HG03097 (cell line): ENCODE results near the gene EPHB1.

ENCODE experiments used
- ATAC-seq: cut with Tn5 transposase; IDR thresholded peaks from one replicate; pipeline ENCODE4 v1.9.1; 2021; ENCODE audit not compliant: unreplicated experiment, low FRiP score

The EPHB1 gene

GRCh38 chr3:135068011-135068410, 273.0 kb downstream of the EPHB1 start:
- no peak for ATAC-seq

- ATAC-seq: no peak
These were observed 274.3 kb downstream of the EPHB1 start for GRCh38 chr3:135069406-135069805.

GRCh38 chr3:135071483-135071882, 276.4 kb downstream of the EPHB1 start:
- no peak for ATAC-seq

- no peak for ATAC-seq
These were observed 277.4 kb downstream of the EPHB1 start for GRCh38 chr3:135072431-135072830.

DNA sequence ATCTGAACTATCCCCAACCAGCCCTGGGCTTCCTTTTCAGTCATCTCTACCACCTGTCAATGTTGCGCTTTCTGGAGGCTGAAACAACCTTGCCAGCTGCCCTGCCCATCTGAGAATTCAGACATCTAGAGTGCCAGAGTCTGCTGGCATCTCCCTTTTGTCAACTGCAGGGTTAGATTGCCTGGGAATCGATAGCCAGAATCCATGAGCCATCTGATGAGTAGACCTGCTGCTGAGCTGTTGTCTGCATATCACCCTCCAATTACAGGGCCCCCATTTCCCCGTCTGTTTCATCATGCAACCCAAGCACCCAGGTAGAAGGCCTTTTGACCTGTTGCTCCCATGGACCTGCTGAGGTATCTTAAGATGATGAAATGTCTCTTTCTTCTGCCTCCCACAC, 280.1 kb downstream of the EPHB1 start:
- no peak for ATAC-seq

GRCh38 chr3:135076341-135076740, 281.3 kb downstream of the EPHB1 start:
- no peak for ATAC-seq

- no peak for ATAC-seq
These were observed 282.1 kb downstream of the EPHB1 start for GRCh38 chr3:135077186-135077585.

DNA sequence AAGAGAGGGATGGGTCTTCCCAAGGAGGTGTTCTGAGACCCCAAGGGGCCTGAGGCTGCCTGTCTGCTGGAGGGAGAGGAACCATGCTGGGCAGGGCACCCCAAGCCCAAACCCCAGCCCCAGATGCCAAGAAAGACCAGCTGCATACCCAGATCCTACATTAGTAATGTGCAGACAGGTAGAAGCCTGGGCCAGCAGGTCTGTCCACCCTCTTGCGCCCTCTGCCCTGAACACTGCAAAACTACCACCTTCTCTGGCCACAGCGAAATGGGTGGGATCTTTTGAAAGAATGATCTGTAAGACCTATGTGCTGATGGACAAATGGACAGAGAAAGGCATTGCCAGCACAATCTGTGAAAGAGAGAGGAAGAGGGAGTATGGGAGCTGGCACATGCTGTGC, 283.2 kb downstream of the EPHB1 start:
- ATAC-seq: no peak

- no peak for ATAC-seq
These were observed 284.0 kb downstream of the EPHB1 start for GRCh38 chr3:135079095-135079494.

DNA sequence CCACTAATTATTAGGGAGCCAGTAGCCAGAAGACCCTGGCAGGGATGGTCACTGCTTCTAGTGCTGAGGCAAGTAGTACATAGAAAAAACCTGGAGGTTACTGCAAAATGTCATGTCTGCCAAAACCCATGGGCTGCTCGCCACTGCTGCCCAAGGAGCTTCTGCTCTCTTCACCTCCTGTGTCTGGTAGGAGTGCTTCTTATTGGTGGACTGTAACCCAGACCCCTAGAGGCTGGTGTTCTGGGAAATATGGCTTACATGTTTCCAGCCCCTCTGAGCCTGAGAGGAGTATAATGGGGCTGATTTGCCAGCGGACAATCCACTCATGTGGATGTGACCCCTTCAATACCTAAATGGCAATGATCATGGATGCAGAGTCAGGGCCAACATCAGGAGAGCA, 286.4 kb downstream of the EPHB1 start:
- ATAC-seq: no peak

DNA sequence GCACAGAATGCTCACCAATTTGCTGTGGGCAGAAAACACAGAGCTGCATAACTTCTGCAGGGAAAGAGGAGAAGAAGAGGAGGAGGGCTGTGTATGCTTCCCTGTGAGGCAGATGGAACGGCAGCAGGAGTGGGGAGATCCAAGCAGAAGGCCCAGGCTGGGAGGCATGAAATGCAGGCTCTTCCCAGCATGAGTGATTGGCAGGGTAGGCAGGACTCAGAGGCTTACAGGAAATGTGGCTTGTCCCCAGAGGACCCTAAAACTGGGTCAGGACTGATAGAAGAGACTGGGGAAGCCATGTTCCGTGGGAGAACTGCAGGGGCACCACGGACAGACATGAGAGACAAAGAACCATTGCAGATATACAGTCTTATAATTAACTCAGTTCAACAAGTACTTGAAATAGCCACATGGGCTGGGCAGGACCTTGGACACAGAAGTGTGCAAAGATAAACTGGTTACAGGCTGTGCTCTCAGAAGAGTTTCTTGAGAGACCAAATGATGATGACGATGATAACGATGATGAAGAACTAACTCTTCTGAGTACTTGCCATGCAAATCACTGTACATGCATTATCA, 286.9 kb downstream of the EPHB1 start:
- no peak for ATAC-seq

GRCh38 chr3:135082706-135083105, 287.6 kb downstream of the EPHB1 start:
- no peak for ATAC-seq

DNA sequence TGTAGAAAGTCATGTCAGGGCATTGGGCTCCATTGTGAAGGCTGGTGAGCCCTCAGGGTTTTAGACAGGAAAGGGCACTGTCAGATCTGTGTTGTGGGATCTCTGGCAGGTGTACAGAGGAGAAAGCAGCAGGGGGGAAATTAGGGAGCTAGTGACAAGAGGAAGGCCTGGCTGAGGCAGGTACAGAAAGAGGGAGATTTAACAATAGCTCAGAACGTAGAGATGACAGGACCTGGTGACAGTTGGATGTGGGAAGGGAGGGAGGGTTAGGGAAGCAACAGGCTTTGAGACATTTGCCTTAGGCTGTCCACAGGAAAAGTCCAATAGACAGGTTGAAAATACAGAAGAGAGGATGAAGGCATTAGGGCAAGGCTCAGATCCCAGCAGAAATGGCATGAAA, 288.1 kb downstream of the EPHB1 start:
- no peak for ATAC-seq

DNA sequence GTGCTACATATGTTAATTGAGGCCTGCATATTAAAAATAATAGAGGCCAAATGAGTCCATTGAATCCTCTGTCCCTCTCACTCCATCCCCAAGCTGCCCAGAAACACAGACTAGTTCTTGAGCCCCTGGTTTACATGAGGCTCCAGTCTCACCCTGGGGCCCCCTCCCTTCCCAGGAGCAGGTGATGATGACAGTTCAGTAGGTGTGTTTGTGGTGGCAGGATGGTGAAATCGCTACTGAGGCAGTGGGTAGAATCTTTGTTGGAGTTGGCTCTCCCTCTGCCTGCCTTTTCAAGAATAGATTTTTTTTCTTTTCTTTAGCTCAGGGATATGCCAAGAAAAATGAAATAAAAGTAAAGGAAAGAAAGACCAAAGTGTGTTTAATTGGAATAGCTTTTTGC, 288.7 kb downstream of the EPHB1 start:
- no peak for ATAC-seq

GRCh38 chr3:135084405-135084804, 289.3 kb downstream of the EPHB1 start:
- no peak for ATAC-seq

- no peak for ATAC-seq
These were observed 289.9 kb downstream of the EPHB1 start for GRCh38 chr3:135084976-135085375.

DNA sequence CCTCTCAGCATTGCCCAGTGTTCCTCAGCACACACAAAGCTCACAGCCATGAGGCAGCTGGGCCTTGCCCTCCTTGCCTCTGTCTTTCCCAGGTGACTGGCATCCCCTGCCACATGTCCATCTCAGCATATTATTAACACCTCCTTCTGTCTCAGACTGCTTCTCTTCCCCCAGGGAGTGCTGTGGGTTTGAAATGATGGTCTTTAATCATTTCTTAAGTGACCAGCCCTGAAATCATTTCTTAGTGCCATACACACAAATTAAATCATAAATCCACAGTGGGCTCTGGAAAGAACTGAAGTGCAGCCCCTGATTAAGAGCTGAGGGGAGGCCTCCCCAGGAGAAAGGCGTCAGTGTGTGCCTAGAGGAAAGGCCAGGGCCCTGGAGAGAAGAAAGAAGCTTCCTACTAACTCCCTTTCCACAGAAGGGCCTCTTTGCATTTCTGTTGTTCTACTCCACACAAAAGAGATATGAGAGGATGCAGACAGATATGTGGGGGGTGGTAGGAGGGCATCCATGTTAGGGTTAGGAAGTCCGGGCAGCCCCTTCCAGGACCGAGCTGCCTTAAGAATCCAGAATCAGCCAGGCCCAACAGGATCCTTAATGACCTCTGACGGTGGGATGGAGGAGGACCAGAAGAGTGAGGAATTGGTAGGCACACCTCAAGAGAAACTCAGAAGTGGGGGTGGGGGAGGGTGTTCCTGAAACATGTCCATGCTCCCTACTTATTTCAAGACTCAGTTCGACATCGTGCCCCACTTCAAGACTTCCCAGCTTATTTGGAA, 290.8 kb downstream of the EPHB1 start:
- ATAC-seq: no peak

DNA sequence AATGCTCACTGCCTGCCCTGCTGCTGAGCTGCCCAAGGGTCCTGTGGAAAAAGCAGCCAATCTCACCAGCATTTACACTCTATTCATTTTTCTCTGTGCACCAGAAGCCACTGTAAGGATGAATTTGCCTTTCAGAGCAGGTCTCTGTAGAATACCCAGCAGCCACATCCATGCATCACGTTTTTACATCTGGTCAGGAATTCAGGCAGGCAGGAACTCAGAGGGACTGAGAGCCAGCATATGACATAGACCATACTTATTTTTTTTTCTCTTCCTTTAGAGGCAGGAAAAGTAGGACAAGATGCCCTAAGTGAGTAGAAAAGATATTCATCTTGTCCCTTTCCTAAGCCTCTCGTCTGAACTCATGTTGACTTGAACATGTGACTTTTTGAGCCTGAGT, 292.7 kb downstream of the EPHB1 start:
- no peak for ATAC-seq

DNA sequence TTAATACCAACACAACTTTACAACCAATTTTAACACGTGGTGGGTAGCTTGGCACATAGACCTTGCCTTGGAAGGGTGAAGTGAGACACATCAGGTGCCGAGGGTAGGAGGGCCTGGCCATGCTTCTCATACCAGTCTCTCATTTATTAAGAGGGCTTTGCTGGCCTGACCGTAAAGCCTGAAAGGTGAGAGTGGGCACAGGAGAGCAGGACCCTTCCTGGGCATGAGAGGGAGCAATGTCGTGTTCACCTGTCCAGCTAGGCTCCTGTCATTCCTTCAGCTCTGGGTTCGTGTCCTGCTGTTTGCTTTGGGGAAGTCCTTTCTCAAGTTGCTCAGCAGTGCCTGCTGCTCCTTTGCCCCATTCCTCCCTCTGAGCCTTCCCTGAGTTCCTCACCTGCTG, 294.4 kb downstream of the EPHB1 start:
- no peak for ATAC-seq

- no peak for ATAC-seq
These were observed 295.1 kb downstream of the EPHB1 start for GRCh38 chr3:135090020-135090717.

DNA sequence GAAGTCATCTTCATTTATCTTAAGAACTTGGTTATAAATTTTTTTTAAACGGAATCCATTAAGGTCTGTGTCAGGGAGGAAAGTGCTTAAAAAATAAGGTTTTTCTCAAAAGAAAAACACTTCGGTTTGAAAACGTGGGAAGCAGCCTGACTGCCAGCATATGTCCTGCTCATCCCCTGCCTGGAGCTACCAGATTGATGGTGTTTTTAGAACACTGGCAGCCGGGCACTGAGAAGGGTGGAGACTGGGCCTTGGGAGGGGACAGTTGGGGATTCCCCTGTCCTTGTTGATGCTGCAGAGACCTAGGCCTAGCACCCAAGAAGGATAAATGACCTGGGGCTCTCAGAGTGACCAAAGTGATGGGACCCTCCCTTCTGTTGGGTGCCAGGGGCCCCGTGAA, 296.9 kb downstream of the EPHB1 start:
- ATAC-seq: no peak

DNA sequence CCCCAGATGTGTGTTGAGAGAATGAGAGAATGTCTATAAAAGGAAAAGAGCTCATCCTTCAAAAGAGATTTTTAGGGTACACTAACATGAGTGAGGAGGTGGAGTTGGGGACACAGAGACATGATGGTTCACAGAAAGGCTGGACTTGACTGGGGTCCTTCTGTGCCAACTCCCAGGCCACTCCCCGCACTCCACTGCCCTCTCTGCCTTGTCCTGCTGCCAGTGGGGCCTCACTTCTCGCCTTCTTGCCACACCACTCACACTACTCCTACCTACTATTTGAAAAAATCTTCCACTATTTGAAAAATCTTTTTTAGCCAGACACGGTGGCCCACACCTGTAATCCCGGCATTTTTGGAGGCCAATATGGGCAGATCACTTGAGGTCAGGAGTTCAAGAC, 298.1 kb downstream of the EPHB1 start:
- no peak for ATAC-seq
